Liver (tissue), 9 donors: ENCODE results near the gene MFN1. TPM values are rescaled to one million over a fixed set of nuclear protein-coding genes. Genes with fewer than 3 reads are reported as not detected.

ENCODE experiments used
- DNase-seq: peaks from one replicate; pipeline ENCODE4 v3.0.0-alpha.2; 2017; ENCODE audit warnings: low spot score
- H3K27ac ChIP-seq, 2 donors: one replicate each; pipeline ENCODE4 v1.7.0; 2013; ENCODE audit warnings: inconsistent platforms in 2 of 2, low read length in 2 of 2, control low read depth in 1 of 2, low read depth in 1 of 2, mild to moderate bottlenecking in 1 of 2
- H3K27me3 ChIP-seq, 4 donors: one replicate each; pipeline versions ENCODE4 v1.6.1 to v1.7.0; 2013; ENCODE audit warnings: low read length in 3 of 4, inconsistent platforms in 1 of 4, mild to moderate bottlenecking in 1 of 4, moderate library complexity in 1 of 4; ENCODE audit not compliant: control insufficient read depth in 4 of 4, insufficient read depth in 4 of 4
- H3K36me3 ChIP-seq, 4 donors: one replicate each; pipeline versions ENCODE4 v1.6.1 to v1.7.0; 2013; ENCODE audit warnings: low read length in 3 of 4, mild to moderate bottlenecking in 3 of 4, low read depth in 1 of 4, moderate library complexity in 1 of 4; ENCODE audit not compliant: control insufficient read depth in 4 of 4, insufficient read depth in 3 of 4
- H3K4me1 ChIP-seq, 4 donors: one replicate each; pipeline versions ENCODE4 v1.6.1 to v1.7.0; 2013; ENCODE audit warnings: low read length in 3 of 4, mild to moderate bottlenecking in 3 of 4, moderate library complexity in 1 of 4; ENCODE audit not compliant: control insufficient read depth in 4 of 4, insufficient read depth in 4 of 4
- H3K4me3 ChIP-seq, 3 donors: one replicate each; pipeline versions ENCODE4 v1.6.1 to v1.7.0; 2013; ENCODE audit warnings: low read length in 3 of 3, control low read depth in 1 of 3, low read depth in 1 of 3, mild to moderate bottlenecking in 1 of 3
- H3K9ac ChIP-seq, 2 donors: one replicate each; pipeline ENCODE4 v1.7.0; 2013; ENCODE audit warnings: low read length in 2 of 2, mild to moderate bottlenecking in 2 of 2, moderate library complexity in 2 of 2, control low read depth in 1 of 2, low read depth in 1 of 2
- H3K9me3 ChIP-seq, 4 donors: one replicate each; pipeline versions ENCODE4 v1.6.1 to v1.7.0; 2013; ENCODE audit warnings: low read length in 3 of 4; ENCODE audit not compliant: control insufficient read depth in 4 of 4
- ATF3 ChIP-seq: IDR thresholded peaks from 2 replicates; pipeline ENCODE4 v1.6.1; 2016; ENCODE audit warnings: antibody characterized with exemption
- CTCF ChIP-seq: fragments of 150-350 bp; IDR thresholded peaks from 2 replicates; pipeline ENCODE4 v1.5.1; 2017; ENCODE audit warnings: improper control_type of control experiment, low read depth, low read length; ENCODE audit not compliant: missing input control
- EGR1 ChIP-seq, 2 donors: IDR thresholded peaks; 2 replicates each; pipeline ENCODE4 v1.6.1; 2016 to 2018; ENCODE audit warnings: antibody characterized with exemption in 2 of 2, low read depth in 2 of 2
- FOXA1 ChIP-seq: IDR thresholded peaks from 2 replicates; pipeline ENCODE4 v1.6.1; 2016; ENCODE audit warnings: antibody characterized with exemption
- FOXA2 ChIP-seq: IDR thresholded peaks from 2 replicates; pipeline ENCODE4 v1.6.1; 2016; ENCODE audit warnings: antibody characterized with exemption
- GABPA ChIP-seq, 2 donors: IDR thresholded peaks in 1 of 2; conservative IDR thresholded peaks in 1 of 2; 2 replicates each; pipeline ENCODE4 v1.6.1; 2016; ENCODE audit warnings: antibody characterized with exemption in 2 of 2, mild to moderate bottlenecking in 1 of 2, moderate library complexity in 1 of 2
- JUND ChIP-seq, 2 donors: IDR thresholded peaks; 2 replicates each; pipeline ENCODE4 v1.6.1; 2016; ENCODE audit warnings: antibody characterized with exemption in 2 of 2
- MAX ChIP-seq: IDR thresholded peaks from 2 replicates; pipeline ENCODE4 v1.6.1; 2016; ENCODE audit warnings: antibody characterized with exemption
- NR2F2 ChIP-seq: IDR thresholded peaks from 2 replicates; pipeline ENCODE4 v1.6.1; 2016; ENCODE audit warnings: antibody characterized with exemption
- RAD21 ChIP-seq, 2 donors: IDR thresholded peaks; 2 replicates each; pipeline ENCODE4 v1.6.1; 2016; ENCODE audit warnings: antibody characterized with exemption in 2 of 2, mild to moderate bottlenecking in 2 of 2
- REST ChIP-seq: IDR thresholded peaks from 2 replicates; pipeline ENCODE4 v1.6.1; 2016; ENCODE audit warnings: antibody characterized with exemption, mild to moderate bottlenecking
- RXRA ChIP-seq, 2 donors: IDR thresholded peaks; 2 replicates each; pipeline ENCODE4 v1.6.1; 2017 to 2018; ENCODE audit warnings: antibody characterized with exemption in 2 of 2, mild to moderate bottlenecking in 1 of 2
- SP1 ChIP-seq: IDR thresholded peaks from 2 replicates; pipeline ENCODE4 v1.6.1; 2018; ENCODE audit warnings: antibody characterized with exemption, mild to moderate bottlenecking
- TAF1 ChIP-seq: conservative IDR thresholded peaks from 2 replicates; pipeline ENCODE4 v1.6.1; 2016; ENCODE audit warnings: antibody characterized with exemption, mild to moderate bottlenecking
- WGBS: extraction: QIAGEN DNeasy Blood & Tissue Kit; methylation state at CpG from one replicate; pipeline ENCODE4 v1.1.7; 2013; 5-methylcytosine and 5-hydroxymethylcytosine counted together
- polyA plus RNA-seq, 2 donors: library from polyadenylated mRNA; stranded (reverse) in 1 of 2; unstranded in 1 of 2; fragments of 200-250 nt in 1 of 2; fragments of >200 nt in 1 of 2; fragmentation: Nextera tagmentation in 1 of 2; extraction: Ambion mirVana in 1 of 2; gene quantifications; one replicate each; pipeline versions ENCODE4 v1.2.1 to v1.2.3, GENCODE V29; 2013 to 2015
- total RNA-seq, 2 donors: library from RNA; depleted of rRNA; stranded (reverse); fragments of >200 nt; gene quantifications; one replicate each; pipeline ENCODE4 v1.2.3, GENCODE V29; 2014
- donor health status: healthy.
- donor health status: healthy.
- donor health status: healthy.
- donor health status: healthy.
- donor health status: healthy.

MFN1 gene
- total and polyA plus RNA-seq, 4 donors: 6.4 to 31.9 (median 12.7) TPM

- no peaks in the 10 kb centered on the region for H3K36me3 ChIP-seq
- no peaks in the 10 kb centered on the region for H3K9me3 ChIP-seq
- no peak for DNase-seq
- H3K27ac ChIP-seq: no peak overlapping the region
- H3K4me1 ChIP-seq: no peaks in the 10 kb centered on the region
- WGBS: 96% methylated on average over 2 of the region's 2 CpGs
- TF ChIP-seq NR2F2: no peak
- TF ChIP-seq TAF1: no peak
- no peak for TF ChIP-seq RXRA (IDR thresholded peaks at IDR 0.05)
- no peak overlapping the region for H3K4me3 ChIP-seq
- no peaks in the 10 kb centered on the region for H3K27me3 ChIP-seq
- H3K9ac ChIP-seq: no peak overlapping the region
These were observed 82.9 kb downstream of the MFN1 start for GRCh38 chr3:179430277-179430870.

- Histone ChIP-seq H3K9ac (no peak overlapping the region), H3K27ac (no peak overlapping the region), H3K27me3 (no peaks in the 10 kb centered on the region), H3K4me3 (no peak overlapping the region), H3K36me3 (no peaks in the 10 kb centered on the region), H3K4me1 (peaks cover 0 to 3% (median 0%) of the 10 kb centered on the region in 4 donors), H3K9me3 (no peaks in the 10 kb centered on the region)
- WGBS: 73% methylated on average over 3 of the region's 3 CpGs
- no peak for DNase-seq
- TF ChIP-seq MAX (no peak), REST (no peak), ATF3 (no peak), CTCF (no peak), RXRA (IDR thresholded peaks at IDR 0.05) (no peak)
These were observed 84.5 kb downstream of the MFN1 start for GRCh38 chr3:179432021-179432420.

- Histone ChIP-seq H3K4me3 (no peak overlapping the region), H3K27ac (no peak overlapping the region), H3K9ac (no peak overlapping the region), H3K36me3 (no peaks in the 10 kb centered on the region), H3K27me3 (no peaks in the 10 kb centered on the region), H3K9me3 (no peaks in the 10 kb centered on the region), H3K4me1 (peaks cover 0 to 3% (median 0%) of the 10 kb centered on the region in 4 donors)
- no peak for DNase-seq
- WGBS: 73% methylated on average over 1 of the region's 1 CpG
- TF ChIP-seq GABPA (IDR thresholded peaks at IDR 0.05 in 1 of 2, conservative IDR thresholded peaks at IDR 0.05 in 1 of 2): no peak
- no peak for TF ChIP-seq ATF3
- no peak for TF ChIP-seq RXRA (IDR thresholded peaks at IDR 0.05)
- no peak for TF ChIP-seq REST
- TF ChIP-seq RAD21 (IDR thresholded peaks at IDR 0.05): no peak
- no peak for TF ChIP-seq FOXA1
- TF ChIP-seq JUND (IDR thresholded peaks at IDR 0.05): no peak
- TF ChIP-seq NR2F2: no peak
- no peak for TF ChIP-seq EGR1 (IDR thresholded peaks at IDR 0.05; ENCODE audit: low read depth in 2 of 2)
- no peak for TF ChIP-seq MAX
- TF ChIP-seq SP1: no peak
- TF ChIP-seq FOXA2: no peak
- TF ChIP-seq CTCF: no peak
These were observed 84.9 kb downstream of the MFN1 start for GRCh38 chr3:179432451-179432850.
